HG03139 (cell line): ENCODE measurements around the gene G6PC1.
"Not testable (repeated sequence)": the region's sequence is repeated elsewhere in the genome, so short reads cannot be mapped to it uniquely, and the experiment has no call there.

Experiments used
- ATAC-seq: cut with Tn5 transposase; IDR thresholded peaks from one replicate; pipeline ENCODE4 v1.9.1; 2021; ENCODE audit not compliant: unreplicated experiment

Gene G6PC1

GRCh38 chr17:42900460-42901331 is at the start of gene G6PC1:
Gene G6PC1 (plus strand): TSS chr17:42900799. CDS start chr17:42900877, 78 bp downstream.
- ATAC-seq, result no peak

- no peak for ATAC-seq
These were observed 49.6 kb upstream of the G6PC1 start, which contains the start of gene AOC3 for GRCh38 chr17:42850954-42851353. Gene AOC3 (plus strand): TSS chr17:42851199. CDS start chr17:42851344, 145 bp downstream.

GRCh38 chr17:42851371-42852240 is 49.0 kb upstream of the G6PC1 start:
- ATAC-seq, result not testable (repeated sequence)

GRCh38 chr17:42852351-42852750 is 48.2 kb upstream of the G6PC1 start:
- ATAC-seq, result no peak

DNA sequence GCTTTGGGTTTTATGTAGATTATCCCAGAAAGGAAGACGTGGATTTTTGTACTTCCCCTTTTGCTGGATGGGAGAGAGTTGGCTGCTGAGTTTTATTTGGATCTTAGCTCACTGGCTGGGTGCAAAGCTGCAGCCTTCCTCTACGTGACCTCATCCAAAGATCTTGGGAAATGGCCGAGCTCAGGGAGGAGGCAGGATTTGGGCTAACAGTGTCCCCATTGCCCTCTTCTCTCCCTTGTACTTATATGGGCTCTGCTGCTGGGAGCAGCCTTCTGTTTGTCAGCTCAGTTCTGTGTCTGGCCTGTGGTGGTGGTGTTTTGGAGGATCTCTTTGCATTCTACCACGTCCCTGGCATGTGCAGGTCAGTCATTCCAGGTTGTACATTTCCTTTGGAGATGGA is 47.6 kb upstream of the G6PC1 start:
- ATAC-seq, result no peak

DNA sequence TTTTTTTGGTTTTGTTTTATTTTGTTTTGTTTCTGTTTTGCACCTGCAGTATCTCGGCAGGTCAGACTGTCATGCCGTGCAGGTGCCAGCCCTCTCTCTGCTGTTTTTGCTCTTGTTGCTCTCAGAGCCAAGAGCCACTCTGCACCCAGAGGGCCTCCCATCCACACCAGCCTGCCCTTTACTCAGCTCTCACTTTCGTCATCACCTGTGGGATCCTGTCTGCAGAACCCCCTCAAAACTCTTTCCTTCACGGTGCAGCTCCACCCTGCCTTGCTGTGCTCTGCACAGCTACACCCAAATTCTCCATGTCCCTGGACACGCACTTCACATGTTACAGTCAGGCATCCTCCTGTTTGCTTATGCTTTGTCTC is 47.0 kb upstream of the G6PC1 start:
- no peak for ATAC-seq

GRCh38 chr17:42853968-42854790 is 46.4 kb upstream of the G6PC1 start:
- no peak for ATAC-seq

- ATAC-seq, result no peak
These were observed 45.5 kb upstream of the G6PC1 start for GRCh38 chr17:42855048-42855596.

DNA sequence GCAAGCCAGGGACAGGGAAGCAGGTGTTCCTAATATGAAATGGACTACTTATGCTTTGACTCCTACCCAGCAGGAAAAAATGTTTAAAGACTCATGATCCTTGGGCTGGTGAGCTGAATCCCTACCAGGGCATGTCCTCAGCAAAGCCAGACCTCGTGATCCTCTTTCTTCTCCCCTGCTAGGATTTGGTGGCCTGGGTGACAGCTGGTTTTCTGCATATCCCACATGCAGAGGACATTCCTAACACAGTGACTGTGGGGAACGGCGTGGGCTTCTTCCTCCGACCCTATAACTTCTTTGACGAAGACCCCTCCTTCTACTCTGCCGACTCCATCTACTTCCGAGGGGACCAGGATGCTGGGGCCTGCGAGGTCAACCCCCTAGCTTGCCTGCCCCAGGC is 44.5 kb upstream of the G6PC1 start:
- ATAC-seq, result not testable (repeated sequence)

- ATAC-seq, result not testable (repeated sequence)
These were observed 44.1 kb upstream of the G6PC1 start for GRCh38 chr17:42856516-42856915.

DNA sequence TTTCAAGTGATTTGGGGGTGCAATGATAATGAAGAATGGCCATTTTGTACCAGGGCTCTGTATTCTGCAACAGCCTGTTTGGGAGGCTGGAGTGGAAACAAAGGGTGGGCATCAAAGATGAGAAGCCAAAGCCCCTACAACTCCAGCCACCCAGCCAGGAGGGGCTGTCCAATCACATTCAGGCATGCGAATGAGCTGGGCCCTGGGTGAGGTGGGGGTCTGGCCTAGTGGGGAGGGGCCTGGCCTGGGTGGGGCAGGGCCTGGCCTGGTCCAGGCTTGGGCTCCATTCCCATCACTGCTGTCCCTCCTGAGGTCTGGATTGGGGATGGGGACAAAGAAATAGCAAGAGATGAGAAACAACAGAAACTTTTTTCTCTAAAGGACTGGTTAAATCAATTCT is 43.2 kb upstream of the G6PC1 start:
- no peak for ATAC-seq

DNA sequence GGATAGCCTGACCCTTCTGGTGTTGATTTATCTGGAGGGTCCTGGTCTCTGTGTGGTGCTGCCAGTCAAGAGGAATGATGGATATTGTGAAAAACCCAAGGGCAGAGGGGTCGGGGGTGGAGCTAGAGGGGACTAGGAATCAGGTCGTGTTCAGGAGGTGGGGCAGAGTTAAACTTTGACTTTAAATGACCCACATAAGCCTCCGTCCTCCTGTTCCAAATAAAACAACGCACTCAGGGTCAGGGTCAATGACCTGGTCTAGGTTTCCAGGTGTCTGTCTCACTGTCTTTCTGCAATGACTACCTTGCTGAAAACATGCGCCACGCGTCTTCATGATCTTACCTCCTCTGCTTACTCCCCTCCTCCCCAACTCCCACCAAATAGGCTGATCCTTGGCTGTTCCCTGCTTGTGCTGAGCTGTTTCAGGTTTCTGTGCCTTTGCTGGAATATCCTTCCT is 34.9 kb upstream of the G6PC1 start:
- ATAC-seq, result no peak

DNA sequence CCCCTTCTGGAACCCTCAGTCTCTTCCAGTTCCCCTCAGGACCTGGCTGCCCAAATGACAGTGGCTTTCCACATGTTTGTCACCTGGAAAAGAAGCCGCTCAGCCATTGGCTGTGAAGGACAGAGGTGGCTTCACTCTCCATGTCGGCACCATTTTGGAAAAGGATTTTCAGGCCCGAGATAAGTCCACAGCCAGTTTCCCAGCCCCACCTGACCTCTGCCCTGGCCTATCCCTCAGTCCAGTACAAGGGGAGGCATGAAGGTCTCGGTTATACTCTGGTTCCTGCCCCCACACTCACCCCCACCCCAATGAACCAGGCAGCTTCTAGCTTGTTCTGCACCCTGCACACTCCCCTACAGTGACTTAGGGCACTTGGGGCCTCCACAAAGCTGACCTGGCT is 34.4 kb upstream of the G6PC1 start:
- ATAC-seq, result no peak

DNA sequence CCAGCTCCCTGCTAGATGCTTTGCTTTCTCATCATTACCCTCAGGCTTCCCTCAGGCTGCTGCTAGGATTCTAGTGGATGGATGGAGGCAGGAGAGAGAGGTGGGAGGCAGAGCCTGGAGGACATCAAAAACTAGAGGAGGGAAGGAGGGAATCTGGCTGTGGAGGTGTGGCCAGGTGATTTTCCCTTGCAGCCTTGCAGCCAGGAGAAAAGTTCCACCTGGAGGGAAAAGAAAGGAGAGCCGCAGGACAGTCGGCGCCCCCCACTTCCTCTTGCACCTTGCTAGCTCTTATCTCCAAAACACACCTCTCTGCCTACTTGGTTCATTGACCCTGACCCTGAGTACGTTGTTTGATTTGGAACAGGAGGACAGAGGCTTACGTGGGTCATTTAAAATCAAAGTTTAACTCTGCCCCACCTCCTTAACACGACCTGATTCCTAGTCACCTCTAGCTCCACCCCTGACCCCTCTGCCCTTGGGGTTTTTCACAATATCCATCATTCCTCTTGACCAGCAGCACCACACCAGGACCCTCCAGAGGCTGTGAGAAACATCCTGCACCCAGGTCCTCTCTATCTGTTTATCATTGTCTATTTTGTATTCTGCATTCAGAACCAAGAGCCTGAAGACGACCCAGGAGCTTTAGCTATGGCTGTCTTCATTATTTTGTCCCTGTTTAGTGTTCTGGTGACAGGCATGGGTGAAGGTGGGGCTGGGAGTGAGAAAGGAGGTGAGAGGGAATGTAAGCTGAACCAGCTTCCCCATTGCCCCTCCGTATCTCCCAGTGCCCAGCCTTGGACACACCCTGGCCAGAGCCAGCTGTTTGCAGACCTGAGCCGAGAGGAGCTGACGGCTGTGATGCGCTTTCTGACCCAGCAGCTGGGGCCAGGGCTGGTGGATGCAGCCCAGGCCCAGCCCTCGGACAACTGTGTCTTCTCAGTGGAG is 33.7 kb upstream of the G6PC1 start:
- ATAC-seq, result no peak

DNA sequence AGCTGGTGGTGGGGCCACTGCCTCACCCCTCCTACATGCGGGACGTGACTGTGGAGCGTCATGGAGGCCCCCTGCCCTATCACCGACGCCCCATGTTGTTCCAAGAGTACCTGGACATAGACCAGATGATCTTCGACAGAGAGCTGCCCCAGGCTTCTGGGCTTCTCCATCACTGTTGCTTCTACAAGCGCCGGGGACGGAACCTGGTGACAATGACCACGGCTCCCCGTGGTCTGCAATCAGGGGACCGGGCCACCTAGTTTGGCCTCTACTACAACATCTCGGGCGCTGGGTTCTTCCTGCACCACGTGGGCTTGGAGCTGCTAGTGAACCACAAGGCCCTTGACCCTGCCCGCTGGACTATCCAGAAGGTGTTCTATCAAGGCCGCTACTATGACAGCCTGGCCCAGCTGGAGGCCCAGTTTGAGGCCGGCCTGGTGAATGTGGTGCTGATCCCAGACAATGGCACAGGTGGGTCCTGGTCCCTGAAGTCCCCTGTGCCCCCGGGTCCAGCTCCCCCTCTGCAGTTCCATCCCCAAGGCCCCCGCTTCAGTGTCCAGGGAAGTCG is 32.8 kb upstream of the G6PC1 start:
- not testable (repeated sequence) for ATAC-seq

GRCh38 chr17:42868338-42868737 is 32.3 kb upstream of the G6PC1 start:
- no peak for ATAC-seq

- no peak for ATAC-seq
These were observed 29.0 kb upstream of the G6PC1 start for GRCh38 chr17:42871647-42872046.

DNA sequence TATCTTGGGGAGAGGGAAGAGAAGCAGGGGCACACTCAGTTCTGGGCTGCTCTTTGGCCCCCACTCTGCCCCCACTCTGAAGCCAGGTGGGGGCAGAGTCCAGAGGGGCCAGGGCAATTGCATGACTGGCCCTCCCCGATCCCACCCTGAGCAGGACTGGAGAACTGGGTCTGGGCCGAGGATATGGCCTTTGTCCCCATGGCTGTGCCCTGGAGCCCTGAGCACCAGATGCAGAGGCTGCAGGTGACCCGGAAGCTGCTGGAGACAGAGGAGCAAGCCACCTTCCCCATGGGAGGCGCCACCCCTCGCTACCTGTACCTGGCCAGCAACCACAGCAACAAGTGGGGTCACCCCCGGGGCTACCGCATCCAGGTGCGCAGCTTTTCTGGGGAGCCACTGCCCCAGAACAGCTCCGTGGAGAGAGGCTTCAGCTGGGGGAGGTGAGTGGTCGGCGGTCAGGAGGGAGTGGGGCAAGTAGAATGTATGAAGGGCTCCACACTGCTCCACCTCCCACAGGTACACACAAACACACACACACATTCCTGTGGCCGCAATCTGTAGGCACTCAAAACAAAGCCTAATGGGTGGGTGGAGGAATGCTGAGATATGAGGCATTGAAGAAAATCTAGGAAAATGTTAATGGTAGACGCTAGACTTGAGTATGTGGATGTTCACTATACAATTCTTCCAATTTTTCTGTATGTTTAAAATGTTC is 28.2 kb upstream of the G6PC1 start:
- no peak for ATAC-seq

DNA sequence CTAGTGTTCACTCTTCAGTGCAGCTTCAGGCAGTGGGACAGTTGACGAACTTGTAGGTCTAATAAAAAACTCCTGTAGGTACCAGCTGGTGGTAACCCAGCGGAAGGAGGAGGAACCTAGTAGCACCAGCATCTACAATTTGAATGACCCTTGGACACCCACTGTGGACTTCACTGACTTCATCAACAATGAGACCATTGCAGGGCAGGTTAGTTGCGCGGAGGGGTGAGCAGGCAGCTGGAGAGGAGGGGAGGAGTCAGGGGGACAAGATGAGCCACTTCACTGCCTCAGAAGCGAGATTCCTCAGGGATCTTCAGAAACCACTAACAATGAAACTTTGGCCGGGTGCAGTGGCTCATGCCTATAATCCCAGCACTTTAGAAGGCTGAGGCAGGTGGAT is 27.3 kb upstream of the G6PC1 start:
- no peak for ATAC-seq
